ENCODE data around the gene COPS7B. TPM values are rescaled to one million over a fixed set of nuclear protein-coding genes. Genes with fewer than 3 reads are reported as not detected.

COPS7B gene
- 9.2 and 10.1 TPM in 2 replicates for total RNA-seq

GRCh38 chr2:231786177-231786916 is at the start of gene COPS7B:
Gene COPS7B, plus strand, starts transcription at chr2:231786445. Its CDS starts 2,126 bp downstream, at chr2:231788571.

GRCh38 chr2:231780909-231781797 is 5.1 kb upstream of the COPS7B start, which contains the start of gene PDE6D:
Gene PDE6D, minus strand, starts transcription at chr2:231781282. Its CDS starts 168 bp downstream, at chr2:231781114.

Other genes starting within 250 kb of the COPS7B start
- not detected in 2 replicates for gene TEX44, start 193.6 kb upstream of the COPS7B start, total RNA-seq
- 514 and 693 TPM in 2 replicates for gene PTMA, start 77.9 kb upstream of the COPS7B start, total RNA-seq
- gene PDE6D, start 5.2 kb upstream of the COPS7B start, total RNA-seq, result 13.0 and 13.6 TPM in 2 replicates
- gene NPPC, start 140.0 kb downstream of the COPS7B start, total RNA-seq, result 0.24 TPM in 1 of 2 replicates, not detected in the other
- gene DIS3L2, start 175.3 kb downstream of the COPS7B start, total RNA-seq, result 13.2 and 13.7 TPM in 2 replicates

All from tracheal epithelial cell (primary cell).